GOT3 (cell line): ENCODE results near the gene LEP.

Source experiments
- DNase-seq: peaks from one replicate; lab custom pipeline; 2025; ENCODE audit warnings: mixed read lengths; lab: John Stamatoyannopoulos, UW

LEP gene

GRCh38 chr7:128240696-128241386, at the start of gene LEP:
Gene LEP, plus strand, starts transcription at chr7:128241278. Its CDS starts 10,741 bp downstream, at chr7:128252019.
- no peak for DNase-seq

- no peak for DNase-seq
These were observed 48.5 kb upstream of the LEP start for GRCh38 chr7:128192497-128193142.

- DNase-seq = no peak
These were observed 46.4 kb upstream of the LEP start for GRCh38 chr7:128194533-128195282.

- no peak for DNase-seq
These were observed 43.5 kb upstream of the LEP start for GRCh38 chr7:128197589-128197988.

GRCh38 chr7:128197989-128198580, 43.0 kb upstream of the LEP start:
- no peak for DNase-seq

GRCh38 chr7:128200376-128200775, 40.7 kb upstream of the LEP start:
- no peak for DNase-seq

- DNase-seq = no peak
These were observed 39.9 kb upstream of the LEP start for GRCh38 chr7:128201067-128201689.

- DNase-seq = no peak
These were observed 39.4 kb upstream of the LEP start for GRCh38 chr7:128201690-128202085.

- DNase-seq = no peak
These were observed 38.7 kb upstream of the LEP start for GRCh38 chr7:128202287-128202957.

- DNase-seq = no peak
These were observed 38.0 kb upstream of the LEP start for GRCh38 chr7:128203047-128203491.

- DNase-seq = no peak
These were observed 37.3 kb upstream of the LEP start for GRCh38 chr7:128203710-128204214.

- DNase-seq = no peak
These were observed 36.6 kb upstream of the LEP start for GRCh38 chr7:128204455-128204854.

- no peak for DNase-seq
These were observed 36.0 kb upstream of the LEP start for GRCh38 chr7:128205068-128205467.

- DNase-seq = no peak
These were observed 34.9 kb upstream of the LEP start for GRCh38 chr7:128206017-128206746.

GRCh38 chr7:128206747-128207500, 34.2 kb upstream of the LEP start:
- DNase-seq = no peak

GRCh38 chr7:128207609-128208008, 33.5 kb upstream of the LEP start:
- no peak for DNase-seq

- no peak for DNase-seq
These were observed 31.6 kb upstream of the LEP start for GRCh38 chr7:128209229-128210035.

GRCh38 chr7:128210036-128210347, 31.1 kb upstream of the LEP start:
- no peak for DNase-seq
